GM18502 (cell line): ENCODE measurements around the gene CEP104.
"Not testable (repeated sequence)": the region's sequence is repeated elsewhere in the genome, so short reads cannot be mapped to it uniquely, and the experiment has no call there.

Experiments
- ATAC-seq: cut with Tn5 transposase; IDR thresholded peaks from one replicate; pipeline ENCODE4 v1.9.1; 2021; ENCODE audit warnings: mild to moderate bottlenecking; ENCODE audit not compliant: unreplicated experiment, poor library complexity

The CEP104 gene

GRCh38 chr1:3807769-3808168 is 49.2 kb downstream of the CEP104 start:
- ATAC-seq = no peak

- no peak for ATAC-seq
Measured at GRCh38 chr1:3805038-3805437, 52.0 kb downstream of the CEP104 start.

- ATAC-seq = not testable (repeated sequence)
Measured at GRCh38 chr1:3804627-3804944, 52.4 kb downstream of the CEP104 start.

- ATAC-seq = no peak
Measured at GRCh38 chr1:3803905-3804626, 52.9 kb downstream of the CEP104 start.

- not testable (repeated sequence) for ATAC-seq
Measured at GRCh38 chr1:3800795-3801194, 56.2 kb downstream of the CEP104 start.

- no peak for ATAC-seq
Measured at GRCh38 chr1:3799976-3800685, 56.9 kb downstream of the CEP104 start.

GRCh38 chr1:3796215-3797061 is 60.6 kb downstream of the CEP104 start, which contains the start of gene LRRC47:
Gene LRRC47, minus strand, starts transcription at chr1:3796498. Its CDS starts 22 bp downstream, at chr1:3796476.
- peak; percentile 95 for ATAC-seq

- peak; percentile 27 for ATAC-seq
Measured at GRCh38 chr1:3795453-3796214, 61.4 kb downstream of the CEP104 start.

- no peak for ATAC-seq
Measured at GRCh38 chr1:3790952-3791351, 66.1 kb downstream of the CEP104 start.

GRCh38 chr1:3790500-3790923 is 66.5 kb downstream of the CEP104 start:
- no peak for ATAC-seq

GRCh38 chr1:3789421-3790300 is 67.3 kb downstream of the CEP104 start:
- ATAC-seq = no peak

GRCh38 chr1:3788756-3789420 is 68.1 kb downstream of the CEP104 start:
- ATAC-seq = no peak

- ATAC-seq = no peak
Measured at GRCh38 chr1:3787745-3788605, 69.0 kb downstream of the CEP104 start.

- ATAC-seq = no peak
Measured at GRCh38 chr1:3787349-3787715, 69.7 kb downstream of the CEP104 start.

GRCh38 chr1:3786468-3787348 is 70.3 kb downstream of the CEP104 start:
- ATAC-seq = no peak

- no peak for ATAC-seq
Measured at GRCh38 chr1:3785456-3786157, 71.4 kb downstream of the CEP104 start.
